Heart right ventricle (tissue), 16 donors: ENCODE results near the gene GGTLC2. TPM values are rescaled to one million over a fixed set of nuclear protein-coding genes. Genes with fewer than 3 reads are reported as not detected.
"Not testable (repeated sequence)": the region's sequence is repeated elsewhere in the genome, so short reads cannot be mapped to it uniquely, and the experiment has no call there.

Experiments
- ATAC-seq, 8 donors: fragments of 200-7000 bp; cut with Tn5 transposase; one replicate each; pipeline ENCODE4 v1.9.1; 2020; ENCODE audit warnings: mild to moderate bottlenecking in 8 of 8, moderate library complexity in 8 of 8, moderate number of reproducible peaks in 1 of 8
- DNase-seq, 2 donors: peaks; one replicate each; pipeline ENCODE4 v3.0.0-alpha.2; 2020
- H3K27ac ChIP-seq, 10 donors: fragments of 200-600 bp; sonication (generic) in 2 of 10; one replicate each; pipeline versions ENCODE4 v1.5.0 to v1.8.0; 2020 to 2022; ENCODE audit warnings: mild to moderate bottlenecking in 3 of 10
- H3K27me3 ChIP-seq, 7 donors: fragments of 200-600 bp; one replicate each; pipeline ENCODE4 v1.8.0; 2021 to 2022; ENCODE audit warnings: mild to moderate bottlenecking in 2 of 7
- H3K36me3 ChIP-seq, 9 donors: fragments of 200-600 bp; sonication (generic) in 1 of 9; one replicate each; pipeline versions ENCODE4 v1.5.0 to v1.8.0; 2020 to 2022; ENCODE audit warnings: mild to moderate bottlenecking in 2 of 9
- H3K4me1 ChIP-seq, 9 donors: fragments of 200-600 bp; sonication (generic) in 1 of 9; one replicate each; pipeline versions ENCODE4 v1.5.0 to v1.8.0; 2020 to 2022; ENCODE audit warnings: mild to moderate bottlenecking in 4 of 9
- H3K4me3 ChIP-seq, 10 donors: fragments of 200-600 bp; sonication (generic) in 2 of 10; one replicate each; pipeline versions ENCODE4 v1.5.0 to v1.8.0; 2020 to 2022; ENCODE audit warnings: mild to moderate bottlenecking in 7 of 10, moderate library complexity in 2 of 10
- H3K9me3 ChIP-seq, 11 donors: fragments of 200-600 bp in 10 of 11; sonication (generic) in 2 of 11; one replicate each; pipeline versions ENCODE4 v1.5.0 to v1.8.0; 2013 to 2022; ENCODE audit warnings: mild to moderate bottlenecking in 2 of 11, control low read depth in 1 of 11, moderate library complexity in 1 of 11
- WGBS, 2 donors: extraction: QIAGEN DNeasy Blood & Tissue Kit; methylation state at CpG; one replicate each; pipeline ENCODE4 v1.1.7; 2013; ENCODE audit warnings: inconsistent platforms in 1 of 2; 5-methylcytosine and 5-hydroxymethylcytosine counted together
- intact Hi-C, 10 donors: fragments of 100-400 bp; cut with DNase I; formaldehyde crosslinking; loops; one replicate each; pipeline versions ENCODE4 v1.11.1 to v1.14.2; 2022
- polyA plus RNA-seq, 2 donors: library from polyadenylated mRNA; stranded (reverse); fragments of 200-250 nt; gene quantifications; one replicate each; pipeline ENCODE4 v1.2.3, GENCODE V29; 2013
- total RNA-seq, 10 donors: library from RNA; stranded (reverse); fragmentation: NEBNext Ultra II Directional in 3 of 10; extraction: Animal tissue kit (Norgen Biotek cat#: 25700) in 3 of 10; gene quantifications; one replicate each; pipeline versions ENCODE4 v1.2.1 to v1.2.4, GENCODE V29; 2021 to 2023
- TF ChIP-seq, protein P1 (sequence below), 9 donors: fragments of 200-600 bp; sonication (generic) in 2 of 9; IDR thresholded peaks; one replicate each; pipeline versions ENCODE4 v1.5.0 to v1.8.0; 2021 to 2022; ENCODE audit warnings: antibody characterized with exemption in 9 of 9, mild to moderate bottlenecking in 5 of 9, moderate library complexity in 1 of 9
- donor health status: Arrhythmogenic right ventricular cardiomyopathy.
- donor health status: ischemic (EF 13 %, LVEDD 7.1; RV severe dilation, severe dysfunction).
- donor health status: healthy with polysubstance abuse.
- donor health status: DM: no; HTN: yes; CAD: no.
- donor health status: DM: no; HTN: no; CAD: no.
- donor health status: ischemic (EF 25% LVEDD 6.9; RV normal size, moderate dysfunction).
- donor health status: ischemic (EF 25% LVEDD 5.7; RV mildly dilated, moderate dysfunction).
- donor health status: healthy.
- donor health status: DM: yes; HTN: yes; CAD: no.
- donor health status: Ischemic cardiomyopathy.
- donor health status: ischemic (EF 35%, LVEDD 5.7; RV mildly dilated, moderate dysfunction).
- donor health status: nonischemic (EF 11% LVEDD 7.7; RV severe dilation, severe dysfunction).
- donor health status: DM: yes; HTN: yes; CAD: no.
- donor health status: PGD.
- donor health status: ischemic (EF 29% LVEDD 5.4; RV normal size, mild dysfunction).
- donor health status: nonischemic (EF 23%, LVEDD 6.1; RV moderate dilation, normal function).

GGTLC2 gene
- total and polyA plus RNA-seq, 12 donors: not detected

DNA sequence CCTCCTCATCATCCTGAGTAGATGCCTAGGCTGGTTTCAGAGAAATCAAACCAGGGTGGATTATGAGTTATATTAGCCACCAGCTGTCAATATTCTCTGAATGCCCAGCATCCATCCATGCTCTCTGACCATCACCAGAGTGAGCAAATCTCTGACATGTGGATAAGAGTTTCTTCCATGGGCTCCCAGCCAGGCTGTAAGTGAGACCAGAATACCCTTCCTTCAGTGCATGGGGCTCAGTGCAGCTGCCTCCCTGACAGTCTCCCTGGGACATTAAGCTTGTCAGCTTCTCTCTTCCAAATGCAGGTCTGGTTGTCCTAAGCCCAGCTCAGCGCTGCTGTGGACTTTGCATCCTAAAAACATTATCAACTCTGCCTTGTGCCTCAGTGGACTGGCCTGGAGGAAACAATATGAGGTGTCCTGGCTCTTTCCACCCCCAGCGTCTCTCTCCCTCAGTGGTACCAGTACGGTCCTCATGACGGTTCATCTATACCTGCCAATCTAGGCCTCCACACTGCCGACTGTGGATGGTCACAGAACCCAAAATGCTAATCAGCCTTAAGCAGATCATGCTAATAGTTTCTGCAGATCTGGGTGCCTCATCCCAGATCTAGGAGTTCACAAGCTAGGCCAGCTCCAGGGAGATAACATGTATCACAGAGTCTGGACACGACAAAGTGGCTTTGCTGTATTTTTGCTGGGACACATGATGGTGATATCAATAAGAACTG is 43.7 kb upstream of the GGTLC2 start:
- ATAC-seq (no peak), DNase-seq (no peak)
- no peak overlapping the region for H3K27ac ChIP-seq
- TF ChIP-seq, protein P1, sequence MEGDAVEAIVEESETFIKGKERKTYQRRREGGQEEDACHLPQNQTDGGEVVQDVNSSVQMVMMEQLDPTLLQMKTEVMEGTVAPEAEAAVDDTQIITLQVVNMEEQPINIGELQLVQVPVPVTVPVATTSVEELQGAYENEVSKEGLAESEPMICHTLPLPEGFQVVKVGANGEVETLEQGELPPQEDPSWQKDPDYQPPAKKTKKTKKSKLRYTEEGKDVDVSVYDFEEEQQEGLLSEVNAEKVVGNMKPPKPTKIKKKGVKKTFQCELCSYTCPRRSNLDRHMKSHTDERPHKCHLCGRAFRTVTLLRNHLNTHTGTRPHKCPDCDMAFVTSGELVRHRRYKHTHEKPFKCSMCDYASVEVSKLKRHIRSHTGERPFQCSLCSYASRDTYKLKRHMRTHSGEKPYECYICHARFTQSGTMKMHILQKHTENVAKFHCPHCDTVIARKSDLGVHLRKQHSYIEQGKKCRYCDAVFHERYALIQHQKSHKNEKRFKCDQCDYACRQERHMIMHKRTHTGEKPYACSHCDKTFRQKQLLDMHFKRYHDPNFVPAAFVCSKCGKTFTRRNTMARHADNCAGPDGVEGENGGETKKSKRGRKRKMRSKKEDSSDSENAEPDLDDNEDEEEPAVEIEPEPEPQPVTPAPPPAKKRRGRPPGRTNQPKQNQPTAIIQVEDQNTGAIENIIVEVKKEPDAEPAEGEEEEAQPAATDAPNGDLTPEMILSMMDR (IDR thresholded peaks at IDR 0.05): no peak
- no peaks in the 10 kb centered on the region for H3K4me1 ChIP-seq
- peaks cover 0 to 17% (median 0%) of the 10 kb centered on the region in 7 donors for H3K27me3 ChIP-seq
- no peaks in the 10 kb centered on the region for H3K9me3 ChIP-seq
- no peaks in the 10 kb centered on the region for H3K36me3 ChIP-seq
- H3K4me3 ChIP-seq: no peak overlapping the region
- intact Hi-C loops: no loop called here
- WGBS, 2 donors: 79 to 84% methylated on average over 6 of the region's 6 CpGs

DNA sequence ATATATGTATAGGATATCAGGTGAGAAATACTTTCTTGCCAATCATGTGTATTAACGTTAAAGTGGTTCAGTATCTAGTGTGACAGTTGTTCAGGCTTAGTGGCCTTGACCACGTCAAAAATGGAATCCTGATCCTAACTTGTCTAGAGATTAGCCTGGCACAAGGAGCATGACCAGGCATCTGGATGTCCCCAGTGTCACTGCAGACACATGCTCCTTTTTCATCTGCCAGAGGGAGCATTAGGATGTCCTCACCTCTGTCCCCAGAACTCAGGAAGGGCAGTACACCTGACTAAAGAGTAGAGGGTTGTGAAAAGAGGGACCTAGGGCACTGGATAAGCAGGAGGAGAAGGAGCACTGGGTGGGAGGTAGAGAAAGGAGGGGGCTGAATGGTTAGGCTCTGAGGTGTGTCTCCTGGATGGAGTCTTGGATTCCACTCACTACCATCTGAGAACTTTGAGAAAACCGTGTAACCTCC is 40.9 kb upstream of the GGTLC2 start:
- Histone ChIP-seq H3K27ac (no peak overlapping the region), H3K4me1 (no peaks in the 10 kb centered on the region), H3K27me3 (peaks cover 0 to 17% (median 0%) of the 10 kb centered on the region in 7 donors), H3K9me3 (peaks cover 0 to 15% (median 6%) of the 10 kb centered on the region in 11 donors), H3K36me3 (no peaks in the 10 kb centered on the region), H3K4me3 (no peak overlapping the region)
- intact Hi-C loops: no loop called here
- WGBS, 2 donors: 65 to 74% methylated on average over 3 of the region's 3 CpGs
- ATAC-seq (no peak), DNase-seq (no peak)
- TF ChIP-seq, protein P1 (IDR thresholded peaks at IDR 0.05): no peak

DNA sequence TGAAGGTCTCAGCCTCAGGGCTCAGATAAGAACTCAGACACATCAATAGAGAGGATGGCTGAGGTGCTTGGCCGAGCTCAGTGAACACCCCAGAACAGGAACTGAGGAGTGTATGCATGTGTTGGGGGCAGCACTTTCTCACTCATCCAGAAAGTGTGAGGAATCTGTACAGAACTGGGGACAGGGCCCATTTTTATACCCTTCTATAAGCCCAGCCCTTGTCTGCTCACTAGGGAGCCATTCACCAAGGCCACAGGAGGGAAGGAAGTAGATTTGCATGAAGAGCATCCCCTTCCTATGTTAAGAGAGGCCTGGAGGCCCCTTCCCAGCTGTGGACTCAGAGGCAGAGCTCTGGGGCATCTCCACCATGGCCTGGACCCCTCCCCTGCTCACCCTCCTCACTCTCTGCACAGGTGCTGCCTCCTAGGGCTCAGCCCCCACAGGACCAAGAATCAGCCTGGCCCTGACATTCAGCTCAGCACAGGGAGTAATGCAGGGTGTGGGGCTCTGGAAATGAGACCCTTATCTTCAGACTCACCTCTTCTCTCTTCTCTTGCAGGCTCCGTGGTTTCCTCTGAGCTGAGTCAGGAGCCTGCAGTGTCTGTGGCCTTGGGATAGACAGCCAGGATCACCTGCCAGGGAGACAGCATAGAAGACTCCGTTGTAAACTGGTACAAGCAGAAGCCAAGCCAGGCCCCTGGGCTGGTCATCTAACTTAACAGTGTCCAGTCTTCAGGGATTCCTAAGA is 39.9 kb upstream of the GGTLC2 start:
- Histone ChIP-seq H3K27me3 (peaks cover 0 to 12% (median 0%) of the 10 kb centered on the region in 7 donors), H3K9me3 (peaks cover 0 to 16% (median 6%) of the 10 kb centered on the region in 11 donors), H3K27ac (no peak overlapping the region), H3K4me1 (no peaks in the 10 kb centered on the region), H3K36me3 (no peaks in the 10 kb centered on the region), H3K4me3 (no peak overlapping the region)
- intact Hi-C loops: no loop called here
- ATAC-seq (no peak), DNase-seq (no peak)
- WGBS, 2 donors: 68% methylated on average over 3 of the region's 3 CpGs
- TF ChIP-seq, protein P1 (IDR thresholded peaks at IDR 0.05): no peak

DNA sequence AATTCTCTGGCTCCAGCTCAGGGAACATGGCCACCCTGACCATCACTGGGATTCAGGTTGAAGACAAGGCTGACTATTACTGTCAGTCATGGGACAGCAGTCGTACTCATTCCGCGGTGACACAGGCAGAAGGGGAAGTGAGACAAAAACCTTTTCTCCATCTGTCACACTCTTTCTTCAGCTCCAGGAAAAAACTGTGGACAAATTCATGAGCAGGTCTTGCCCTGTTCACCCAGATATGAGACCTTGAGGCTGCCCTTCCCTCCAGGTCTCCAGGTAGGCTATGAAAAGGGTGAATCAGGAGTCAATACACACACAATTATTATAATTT is 39.4 kb upstream of the GGTLC2 start:
- Histone ChIP-seq H3K4me3 (no peak overlapping the region), H3K27me3 (peaks cover 0 to 12% (median 0%) of the 10 kb centered on the region in 7 donors), H3K4me1 (no peaks in the 10 kb centered on the region), H3K36me3 (no peaks in the 10 kb centered on the region), H3K27ac (no peak overlapping the region), H3K9me3 (peaks cover 0 to 16% (median 6%) of the 10 kb centered on the region in 11 donors)
- no peak for DNase-seq
- intact Hi-C loops: no loop called here
- WGBS, 2 donors: 85 to 91% methylated on average over 3 of the region's 3 CpGs
- ATAC-seq: no peak
- TF ChIP-seq, protein P1 (IDR thresholded peaks at IDR 0.05): no peak

DNA sequence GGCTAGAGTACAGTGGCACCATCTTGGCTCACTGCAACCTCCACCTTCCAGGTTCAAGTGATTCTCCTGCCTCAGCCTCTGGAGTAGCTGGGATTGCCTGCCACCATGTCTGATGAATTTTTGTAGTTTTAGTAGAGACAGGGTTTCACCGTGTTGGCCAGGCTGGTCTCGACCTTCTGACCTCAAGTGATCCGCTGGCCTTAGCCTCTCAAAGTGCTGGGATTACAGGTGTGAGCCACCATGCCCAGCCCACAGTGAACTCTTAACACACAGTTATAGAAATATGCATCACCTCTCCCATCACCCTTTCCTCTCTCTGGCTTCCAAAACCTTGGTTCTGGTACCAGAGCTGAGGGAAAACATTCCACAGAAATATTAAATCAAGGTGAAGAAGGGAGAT is 36.4 kb upstream of the GGTLC2 start:
- H3K27me3 ChIP-seq, ATAC-seq, H3K4me1 ChIP-seq, intact Hi-C loops, H3K36me3 ChIP-seq, H3K4me3 ChIP-seq, H3K27ac ChIP-seq, DNase-seq: not testable (repeated sequence)
- H3K9me3 ChIP-seq: peaks cover 0 to 16% (median 6%) of the 10 kb centered on the region in 11 donors
- 89 to 91% methylated on average over 3 of the region's 3 CpGs for WGBS, 2 donors
